ENCODE data around the gene EFNA5.

Gene EFNA5

DNA sequence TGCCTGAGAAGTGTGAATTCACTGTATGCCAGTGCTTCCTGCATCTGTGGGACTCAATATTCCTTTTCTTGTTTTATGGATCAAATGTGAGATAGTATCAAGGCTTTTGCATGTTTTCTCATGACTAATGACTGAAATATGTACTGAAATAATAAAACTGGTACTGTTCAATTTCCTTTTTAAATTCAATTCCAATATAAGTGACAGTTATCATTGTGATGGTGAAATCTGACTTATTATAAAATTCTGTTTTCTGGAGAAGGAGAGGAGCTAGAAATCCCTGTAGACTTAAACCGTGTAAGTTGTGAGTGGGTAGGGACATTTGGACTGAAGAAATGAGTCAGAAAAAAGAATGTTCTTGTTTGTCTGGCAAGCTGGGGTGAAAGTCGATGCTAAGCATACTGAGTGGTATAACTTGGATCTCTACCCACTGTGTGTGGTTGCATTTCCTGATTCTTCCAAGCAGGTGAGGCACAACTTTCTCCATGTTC is 245.2 kb downstream of the EFNA5 start:
- peak; percentile 49 for DNase-seq (ENCODE audit: low spot score)

DNA sequence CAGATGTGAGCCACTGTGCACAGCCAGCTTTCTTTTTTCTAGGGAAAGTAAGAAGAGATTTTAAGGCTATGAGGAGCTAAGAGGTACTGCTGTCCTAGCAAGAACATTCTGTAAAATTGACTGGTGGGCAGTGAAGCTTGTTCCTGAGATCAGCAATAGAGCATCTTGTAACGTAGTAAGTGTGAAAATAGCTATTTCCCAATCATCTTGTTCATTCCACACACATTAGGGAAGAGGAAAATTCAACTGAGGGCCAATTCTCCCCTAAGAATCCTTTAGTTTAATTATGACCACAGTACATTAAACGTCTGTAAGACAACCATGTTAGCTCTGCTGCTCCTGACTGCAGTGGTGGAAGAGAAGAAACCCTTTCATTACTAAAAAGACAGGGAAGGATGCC is 246.2 kb downstream of the EFNA5 start:
- no peak for DNase-seq (ENCODE audit: low spot score)

DNA sequence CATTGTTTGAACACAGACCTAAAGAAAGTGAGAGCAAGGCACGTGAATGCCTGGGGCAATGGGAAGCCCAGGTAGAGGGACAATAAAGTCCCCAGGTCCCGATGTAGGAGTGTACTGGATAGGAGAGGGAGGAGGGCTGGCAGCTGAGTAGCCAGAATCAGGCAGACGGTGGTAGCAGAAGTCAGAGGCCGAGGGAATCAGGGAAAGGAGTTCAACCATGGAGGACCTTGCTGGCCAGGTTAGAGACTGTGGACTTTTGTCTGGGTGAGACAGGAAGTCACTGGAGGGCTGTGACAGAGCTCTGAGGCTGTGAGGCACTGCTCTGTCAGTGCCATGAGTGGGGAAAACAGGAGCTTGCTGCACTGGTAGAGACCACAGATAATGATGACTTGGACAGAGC is 248.2 kb downstream of the EFNA5 start:
- no peak for DNase-seq (ENCODE audit: low spot score)

DNA sequence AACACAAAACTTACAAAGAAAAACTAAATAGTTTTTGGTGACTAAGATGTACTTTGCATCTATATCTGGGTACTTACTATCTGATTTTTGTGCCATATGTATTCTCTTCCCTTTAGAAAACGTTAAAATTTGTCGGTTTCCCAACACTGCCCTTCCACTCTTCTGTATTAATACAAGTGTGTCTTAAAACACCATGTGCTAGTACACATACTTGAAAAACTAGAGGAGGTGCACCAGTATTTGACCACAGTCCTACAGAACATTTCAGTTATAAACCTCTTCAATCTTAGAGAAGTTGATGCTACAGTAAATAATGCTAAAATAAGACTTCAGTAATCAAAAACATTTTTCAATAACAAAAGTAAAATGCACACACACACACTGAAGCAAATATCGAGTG is 251.2 kb downstream of the EFNA5 start:
- no peak for DNase-seq (ENCODE audit: low spot score)

DNA sequence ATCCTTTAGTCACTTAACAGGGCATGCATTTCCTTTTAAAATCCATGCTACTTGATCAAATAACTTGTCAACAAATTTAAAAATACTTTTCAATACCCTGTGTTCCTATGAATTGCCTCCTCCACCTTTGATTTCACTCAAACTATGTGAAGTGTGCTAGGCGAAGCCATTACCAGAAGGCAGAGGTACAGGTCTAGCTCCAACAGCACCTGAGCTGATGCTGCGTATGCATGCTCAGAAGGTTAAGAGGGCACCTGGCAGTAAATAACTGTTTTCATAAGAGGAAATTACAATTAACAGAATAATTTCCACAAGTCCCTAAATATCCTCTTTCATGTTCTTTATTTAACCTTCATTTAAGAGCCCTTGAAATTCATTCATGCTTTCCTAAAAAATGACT is 251.8 kb downstream of the EFNA5 start:
- no peak for DNase-seq (ENCODE audit: low spot score)

DNA sequence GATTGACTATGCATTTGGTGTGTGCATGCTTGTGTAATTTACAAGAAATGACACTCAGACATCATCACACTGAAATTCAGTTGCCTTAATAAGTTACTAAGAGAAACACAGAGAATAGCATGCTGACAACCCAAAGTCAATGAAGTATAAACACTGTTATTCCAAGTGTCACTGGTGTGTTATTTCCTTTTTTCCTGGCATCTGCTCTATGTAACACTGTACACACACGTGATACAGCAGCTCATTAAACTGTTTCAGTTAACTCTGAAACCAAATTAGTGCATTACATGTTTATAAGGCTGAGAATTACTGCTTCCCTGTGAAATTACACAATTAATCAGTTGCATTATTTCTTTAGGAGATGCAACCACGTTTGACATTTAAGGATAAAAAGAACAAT is 252.7 kb downstream of the EFNA5 start:
- no peak for DNase-seq (ENCODE audit: low spot score)

DNA sequence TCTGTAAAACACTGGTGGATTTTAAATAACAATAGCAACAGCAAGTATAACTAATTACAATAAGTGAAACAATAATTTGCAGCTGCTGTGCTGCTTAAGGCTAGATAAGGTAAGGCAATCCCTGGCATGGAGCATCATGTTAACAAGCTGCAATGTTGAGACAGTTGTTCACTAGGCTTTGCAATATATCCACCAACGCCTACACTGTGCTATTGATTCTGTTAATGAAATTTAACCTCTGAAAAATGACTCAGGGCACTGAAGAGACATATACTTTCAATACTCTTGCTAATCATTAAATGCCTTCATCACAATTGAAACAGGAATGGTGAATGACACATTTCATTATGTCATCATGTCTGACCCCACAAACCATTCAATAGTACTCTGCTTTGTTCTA is 255.0 kb downstream of the EFNA5 start:
- DNase-seq (ENCODE audit: low spot score): no peak

DNA sequence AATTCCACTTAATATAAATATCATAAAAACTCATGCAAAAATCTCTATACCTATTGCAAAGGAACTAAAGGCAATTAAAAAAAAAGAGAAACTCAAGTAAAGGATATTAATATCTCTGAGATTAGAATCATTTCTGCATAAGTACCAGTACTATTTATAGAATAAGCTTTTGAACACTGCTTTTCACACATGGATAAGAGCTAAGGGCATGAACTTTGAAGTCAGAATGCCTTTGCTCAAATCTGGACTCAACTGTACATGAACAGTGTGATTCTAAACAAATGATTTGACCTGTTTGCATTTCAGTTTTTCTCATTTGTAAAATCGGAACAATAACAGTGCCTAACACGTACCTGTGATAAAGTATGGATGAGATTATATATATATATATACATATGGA is 255.9 kb downstream of the EFNA5 start:
- no peak for DNase-seq (ENCODE audit: low spot score)

DNA sequence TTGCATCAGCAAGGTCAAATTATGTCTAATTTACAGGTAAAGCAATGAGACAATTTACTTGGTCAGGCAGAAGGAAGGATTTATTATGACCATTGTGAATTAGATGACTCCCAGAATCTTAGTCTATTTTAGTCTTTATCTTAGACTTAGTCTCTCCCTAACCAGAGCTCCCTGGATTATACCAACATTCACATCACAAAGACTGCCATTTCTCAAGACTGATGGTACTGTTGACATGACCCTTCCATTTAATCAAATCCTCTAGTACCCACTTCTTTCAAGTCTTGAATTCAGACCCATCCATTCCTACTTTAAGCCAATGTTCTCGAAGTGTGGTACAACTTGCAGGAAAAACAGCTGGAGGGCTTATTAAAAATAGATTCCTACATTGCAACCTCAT is 257.0 kb downstream of the EFNA5 start:
- no peak for DNase-seq (ENCODE audit: low spot score)

DNA sequence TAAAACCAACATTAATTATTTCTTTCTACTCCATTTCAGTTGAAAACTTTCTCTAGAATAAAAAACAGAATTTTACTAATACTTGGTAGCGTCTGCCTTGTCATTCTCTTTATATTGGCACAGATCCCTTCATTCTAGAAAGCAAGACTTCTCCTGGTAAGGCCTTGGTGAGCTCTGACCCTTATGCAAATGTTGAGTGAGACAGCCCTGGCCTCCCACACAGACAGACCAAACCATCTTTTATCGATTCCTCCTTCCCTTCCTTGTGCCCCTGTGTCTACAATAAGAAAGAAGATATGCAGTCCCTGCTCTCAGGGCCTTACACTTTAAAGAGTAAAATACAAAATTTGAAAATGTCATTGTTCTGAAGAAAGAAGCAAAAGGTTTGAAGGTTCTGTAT is 262.2 kb downstream of the EFNA5 start:
- no peak for DNase-seq (ENCODE audit: low spot score)

DNA sequence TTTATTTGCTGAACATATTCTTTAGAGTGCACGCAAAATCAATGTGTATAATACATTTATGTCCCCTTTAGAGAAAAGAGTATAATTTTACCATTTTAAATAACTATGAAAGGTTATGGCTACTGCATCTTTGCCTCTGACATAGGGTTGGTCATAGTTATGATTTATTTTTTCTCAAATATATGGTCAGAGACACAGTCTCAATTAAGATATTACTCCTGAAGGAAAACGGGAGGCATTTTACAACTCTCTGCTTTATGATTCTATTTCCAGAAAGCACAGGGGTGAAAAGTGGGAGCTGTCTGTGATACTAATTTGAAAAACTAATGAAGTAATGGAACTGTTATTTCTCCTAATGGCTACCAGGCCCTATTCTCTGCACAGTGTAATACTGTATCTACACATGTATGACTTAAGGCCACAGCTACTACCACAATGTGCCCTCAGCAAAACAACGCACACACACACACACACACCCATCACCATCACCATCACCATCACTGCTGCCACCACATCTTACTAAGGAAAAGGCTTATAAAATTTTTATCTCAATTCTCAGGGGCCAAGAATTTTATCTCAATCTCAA is 262.9 kb downstream of the EFNA5 start:
- DNase-seq (ENCODE audit: low spot score): no peak

DNA sequence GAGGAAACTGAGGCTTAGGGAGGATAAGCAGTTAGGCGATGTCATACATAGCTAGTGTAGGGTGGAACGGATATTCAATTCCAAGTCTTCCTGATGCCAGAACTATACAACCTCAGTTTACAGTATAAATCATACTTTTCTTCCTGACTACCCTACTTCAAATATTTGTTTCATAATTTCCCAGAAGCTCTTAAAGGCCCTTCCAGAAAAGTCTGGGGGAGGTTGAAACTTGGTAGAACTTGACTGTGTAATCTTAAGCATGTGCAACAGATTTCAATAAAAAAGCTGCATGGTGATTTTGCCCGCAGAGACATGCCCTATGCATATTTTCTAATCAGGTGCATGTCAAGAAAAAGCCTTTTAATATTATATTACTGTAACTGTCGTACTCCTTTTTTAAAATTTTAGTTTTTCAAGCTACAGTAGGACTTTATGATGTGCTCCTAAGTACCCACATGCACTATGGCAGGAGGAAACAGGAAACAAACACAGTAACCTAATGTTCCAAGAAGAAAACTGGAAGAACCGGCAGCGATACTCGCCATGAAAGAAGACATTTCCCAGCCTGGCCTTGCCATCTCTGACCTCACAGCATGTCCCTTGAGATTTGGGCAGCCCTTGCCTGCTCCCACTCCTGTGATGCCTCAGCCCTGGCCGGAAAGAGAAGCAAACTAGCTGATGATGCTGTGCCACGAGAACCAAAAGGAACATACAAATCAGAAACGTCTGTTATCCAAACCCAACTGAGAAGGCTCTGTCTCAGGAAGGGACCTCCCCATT is 266.0 kb downstream of the EFNA5 start:
- no peak for DNase-seq (ENCODE audit: low spot score)

DNA sequence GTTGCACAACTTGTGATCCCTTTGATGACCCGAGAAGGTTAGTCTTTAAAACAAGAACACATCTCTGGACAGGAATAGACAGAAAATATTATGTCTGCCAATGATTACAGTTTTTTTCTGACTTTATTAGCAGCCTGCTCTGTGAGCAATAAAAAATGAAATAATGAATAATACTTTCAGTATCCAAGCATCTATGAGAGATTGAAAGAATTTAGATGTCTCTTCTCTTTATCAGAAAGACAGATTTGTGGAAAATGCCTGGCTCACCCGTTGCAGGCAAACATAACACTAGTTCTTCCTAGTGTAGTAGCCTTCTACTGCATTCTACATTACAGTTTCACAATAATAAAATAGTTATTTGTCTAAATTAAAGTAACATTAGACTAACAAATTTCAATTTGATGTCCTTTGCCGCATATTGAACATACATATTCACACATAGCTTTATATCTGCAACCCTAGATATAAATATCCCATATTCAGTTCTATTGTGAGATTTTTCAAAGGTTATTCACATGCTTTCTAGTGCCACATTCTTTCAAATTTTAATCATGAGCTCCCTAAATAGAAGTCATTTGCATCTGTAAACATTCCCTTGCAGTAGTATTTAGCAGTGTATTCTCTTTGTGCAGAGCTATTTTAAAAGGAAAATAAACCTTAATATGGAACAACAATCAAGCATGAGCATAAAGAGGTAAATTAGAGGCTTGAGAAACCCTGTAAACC is 267.3 kb downstream of the EFNA5 start:
- DNase-seq (ENCODE audit: low spot score): no peak

DNA sequence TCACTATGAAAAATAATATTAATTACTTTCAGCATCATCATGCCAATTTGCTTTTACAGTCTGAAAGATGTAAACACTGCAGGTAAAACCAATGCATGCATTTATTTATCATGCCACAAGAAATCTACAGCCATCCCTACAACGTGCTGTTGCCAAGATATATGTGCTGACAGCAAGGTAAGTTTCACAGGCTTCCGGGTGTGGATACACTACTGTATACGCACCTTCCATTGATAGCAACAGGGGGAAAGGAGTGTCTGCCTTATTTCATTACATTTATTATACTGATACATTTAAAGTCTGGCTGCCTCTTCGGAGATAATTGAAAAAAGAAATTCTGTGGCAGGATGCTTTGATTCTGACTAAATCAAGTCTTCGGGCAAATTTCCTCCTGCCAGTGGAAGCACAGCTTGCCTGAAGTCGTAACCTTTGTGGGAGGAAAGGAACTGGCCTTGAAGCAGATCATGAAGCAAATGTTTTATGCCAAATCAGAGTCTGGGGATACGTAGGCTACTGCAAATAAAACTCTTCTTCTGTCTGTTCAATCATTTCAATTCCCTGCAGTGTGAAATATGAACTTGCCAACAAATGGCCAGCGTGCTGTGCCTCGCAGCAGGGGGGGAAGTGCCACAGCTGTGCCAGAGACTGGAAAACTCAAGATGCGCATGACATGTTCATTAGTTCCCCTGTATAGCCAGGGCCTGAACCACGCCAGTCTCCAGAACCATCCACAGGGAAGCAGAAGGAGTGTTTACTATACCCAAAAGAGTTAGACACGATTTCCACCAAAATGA is 268.1 kb downstream of the EFNA5 start:
- DNase-seq (ENCODE audit: low spot score): no peak

DNA sequence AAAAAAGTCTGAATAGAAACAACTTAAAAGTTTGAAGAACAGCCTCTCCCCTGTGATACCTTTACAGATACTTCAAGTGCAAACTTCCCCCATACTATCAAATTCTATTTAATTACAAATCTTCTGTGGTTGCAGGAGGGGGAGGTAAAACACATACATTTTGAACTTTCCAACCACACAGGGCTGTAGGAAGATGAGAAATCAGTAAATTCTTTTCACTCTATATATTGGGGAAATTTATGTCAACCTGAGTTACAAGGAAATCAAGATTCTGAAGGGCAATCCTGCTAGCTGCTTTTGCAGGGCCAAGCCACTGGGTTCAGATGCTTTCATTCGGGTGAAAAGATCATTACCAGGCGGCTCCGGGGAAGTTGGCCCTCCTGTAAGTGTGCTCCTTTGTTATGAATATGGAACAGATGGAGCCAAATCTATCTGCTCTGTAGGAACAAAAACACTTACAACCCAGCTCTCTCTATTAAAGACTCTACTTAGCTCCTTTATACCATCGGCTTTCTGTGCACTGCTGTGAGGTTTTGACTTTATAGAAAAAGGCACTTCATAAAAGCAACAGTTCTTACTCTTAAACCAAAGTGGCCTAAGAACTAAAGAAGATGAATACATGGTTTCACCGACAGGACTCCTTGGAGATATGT is 269.1 kb downstream of the EFNA5 start:
- no peak for DNase-seq (ENCODE audit: low spot score)

DNA sequence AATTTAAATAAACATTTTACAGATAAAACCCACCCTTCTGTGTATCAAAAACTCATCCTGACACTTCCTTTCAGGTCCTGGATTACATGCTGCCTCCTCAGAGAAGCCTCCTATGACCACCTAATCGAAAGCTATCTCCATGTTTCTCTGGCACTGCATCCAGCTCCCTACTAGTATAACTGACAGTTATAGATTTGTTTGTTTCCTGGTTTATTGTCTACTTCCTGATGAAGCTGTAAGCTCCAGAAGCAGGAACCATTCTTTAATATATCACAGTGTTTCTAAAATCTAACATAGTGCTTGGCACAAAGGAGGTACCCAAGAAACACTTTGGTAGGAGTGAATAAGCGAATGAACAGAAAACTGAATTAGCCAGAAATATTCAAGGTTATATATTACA is 270.4 kb downstream of the EFNA5 start:
- DNase-seq (ENCODE audit: low spot score): no peak

DNA sequence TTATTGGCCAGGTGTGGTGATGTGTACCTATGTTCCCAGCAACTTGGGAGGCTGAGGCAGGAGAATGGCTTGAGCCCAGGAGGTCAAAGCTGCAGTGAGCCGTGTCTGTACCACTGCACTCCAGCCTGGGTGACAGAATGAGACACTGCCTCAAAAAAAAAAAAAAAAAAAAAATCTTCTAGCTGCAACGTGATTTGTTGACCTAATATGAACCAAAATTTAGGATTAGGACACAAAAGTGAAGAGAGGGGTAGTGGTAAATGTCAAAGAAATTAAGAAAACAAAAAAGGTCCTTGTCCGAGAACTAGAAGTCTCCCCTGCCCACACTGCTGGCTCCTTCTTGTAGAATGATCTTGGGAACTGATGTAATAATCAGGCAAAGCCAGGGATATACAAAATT is 272.0 kb downstream of the EFNA5 start:
- DNase-seq (ENCODE audit: low spot score): no peak

DNA sequence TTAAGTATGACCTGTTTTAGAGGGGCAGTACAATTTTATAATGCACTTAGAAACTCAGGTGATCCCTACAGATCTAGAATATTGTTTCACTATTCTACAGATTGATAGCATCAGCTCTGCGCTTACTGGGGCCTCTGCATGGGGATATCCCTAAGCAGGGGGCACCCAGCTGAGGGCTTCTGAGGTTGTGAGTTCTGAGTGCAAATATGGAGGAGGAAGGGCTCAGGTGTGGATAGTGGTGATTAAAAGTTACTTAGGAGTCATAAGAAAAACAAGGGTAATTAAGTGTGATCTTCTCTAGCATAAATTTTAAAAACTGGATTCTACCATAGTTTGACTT is 274.4 kb downstream of the EFNA5 start:
- DNase-seq (ENCODE audit: low spot score): no peak

DNA sequence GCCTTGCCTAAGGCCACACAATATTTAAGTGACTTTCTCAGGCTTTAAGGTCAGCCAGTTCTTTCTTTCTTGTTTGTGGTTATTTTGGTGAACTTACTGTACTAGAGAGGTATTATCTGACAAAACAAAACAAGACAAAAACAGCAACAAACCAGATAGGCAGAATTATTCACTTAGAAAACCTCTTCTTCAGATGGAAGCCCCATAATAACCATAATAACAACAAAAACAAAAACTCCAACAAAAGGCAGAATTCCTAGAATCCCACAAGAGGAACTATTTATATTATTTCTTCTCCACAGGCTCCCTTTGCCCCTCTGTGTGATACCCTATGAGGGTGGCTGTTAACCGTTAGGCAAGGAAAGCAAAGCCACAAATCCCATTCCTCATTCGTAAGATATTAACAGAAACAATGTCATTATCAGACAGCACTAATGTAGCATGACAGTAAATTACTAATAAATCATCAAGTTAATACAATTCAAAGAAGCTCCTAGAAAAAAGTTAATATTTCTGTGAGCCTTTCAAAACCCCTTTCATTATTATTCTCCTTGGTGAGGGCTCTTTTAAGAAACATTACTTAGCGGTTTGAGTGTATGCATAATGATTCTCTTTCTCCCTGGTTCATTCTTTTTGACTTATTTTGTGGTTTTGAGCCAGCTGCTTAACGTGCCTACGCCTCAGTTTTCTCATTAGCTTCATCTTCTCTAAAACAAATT is 274.9 kb downstream of the EFNA5 start:
- DNase-seq (ENCODE audit: low spot score): no peak

DNA sequence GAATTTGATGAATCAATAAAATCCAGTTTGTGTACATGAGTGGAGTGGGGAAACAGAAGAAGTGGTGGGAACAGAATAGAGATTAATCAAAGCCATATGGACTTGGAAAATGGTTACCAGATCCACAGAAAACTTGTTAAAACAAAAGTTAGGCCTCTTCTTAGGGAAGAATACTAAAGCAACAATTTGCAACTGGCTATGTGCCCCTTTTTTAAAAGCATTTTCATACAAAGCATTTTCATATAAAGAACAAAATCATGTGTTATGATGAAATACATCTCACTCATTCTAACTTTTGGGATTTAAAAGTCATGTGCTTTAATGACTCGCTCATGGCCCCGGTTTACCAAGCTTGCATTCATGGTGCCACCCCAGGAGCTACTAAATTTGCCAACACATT is 276.9 kb downstream of the EFNA5 start:
- no peak for DNase-seq (ENCODE audit: low spot score)

DNA sequence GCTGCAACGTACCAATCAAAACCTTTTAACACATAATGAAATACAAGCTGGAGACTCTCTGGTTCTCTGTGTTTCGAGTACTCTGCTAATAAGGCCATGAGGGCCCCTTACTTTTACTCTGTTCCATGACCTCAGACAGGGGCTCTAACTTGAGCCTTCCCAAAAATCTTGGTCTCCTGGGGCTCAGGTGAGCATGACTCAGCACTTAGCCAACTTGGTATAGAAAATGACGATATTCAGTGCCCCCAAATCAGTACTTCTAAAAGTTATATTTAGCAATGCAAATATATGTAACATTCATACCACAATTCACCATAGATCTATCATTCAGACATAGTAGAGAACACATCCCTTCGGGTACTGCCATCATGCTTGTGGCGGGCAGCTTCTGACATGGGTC is 278.9 kb downstream of the EFNA5 start:
- no peak for DNase-seq (ENCODE audit: low spot score)
